WTC11 (cell line): ENCODE data around the gene DOCK8.

Source experiments
- ELF4 ChIP-seq: sonication (generic); formaldehyde crosslinking; IDR thresholded peaks from 2 replicates; pipeline ENCODE4 v1.8.1; 2022; ENCODE audit warnings: low read depth, mild to moderate bottlenecking, moderate library complexity, missing genetic modification reagents
- NR2C2 ChIP-seq: sonication (generic); formaldehyde crosslinking; IDR thresholded peaks from 2 replicates; pipeline ENCODE4 v1.8.0; 2022; ENCODE audit warnings: mild to moderate bottlenecking, missing genetic modification reagents
- RELA ChIP-seq: sonication (generic); formaldehyde crosslinking; IDR thresholded peaks from 2 replicates; pipeline ENCODE4 v1.8.1; 2022; ENCODE audit warnings: missing genetic modification reagents, mild to moderate bottlenecking, borderline replicate concordance
- TF ChIP-seq, protein P1 (sequence below): sonication (generic); formaldehyde crosslinking; IDR thresholded peaks from 2 replicates; pipeline ENCODE4 v1.8.0; 2022; ENCODE audit warnings: mild to moderate bottlenecking, missing genetic modification reagents

DNA sequence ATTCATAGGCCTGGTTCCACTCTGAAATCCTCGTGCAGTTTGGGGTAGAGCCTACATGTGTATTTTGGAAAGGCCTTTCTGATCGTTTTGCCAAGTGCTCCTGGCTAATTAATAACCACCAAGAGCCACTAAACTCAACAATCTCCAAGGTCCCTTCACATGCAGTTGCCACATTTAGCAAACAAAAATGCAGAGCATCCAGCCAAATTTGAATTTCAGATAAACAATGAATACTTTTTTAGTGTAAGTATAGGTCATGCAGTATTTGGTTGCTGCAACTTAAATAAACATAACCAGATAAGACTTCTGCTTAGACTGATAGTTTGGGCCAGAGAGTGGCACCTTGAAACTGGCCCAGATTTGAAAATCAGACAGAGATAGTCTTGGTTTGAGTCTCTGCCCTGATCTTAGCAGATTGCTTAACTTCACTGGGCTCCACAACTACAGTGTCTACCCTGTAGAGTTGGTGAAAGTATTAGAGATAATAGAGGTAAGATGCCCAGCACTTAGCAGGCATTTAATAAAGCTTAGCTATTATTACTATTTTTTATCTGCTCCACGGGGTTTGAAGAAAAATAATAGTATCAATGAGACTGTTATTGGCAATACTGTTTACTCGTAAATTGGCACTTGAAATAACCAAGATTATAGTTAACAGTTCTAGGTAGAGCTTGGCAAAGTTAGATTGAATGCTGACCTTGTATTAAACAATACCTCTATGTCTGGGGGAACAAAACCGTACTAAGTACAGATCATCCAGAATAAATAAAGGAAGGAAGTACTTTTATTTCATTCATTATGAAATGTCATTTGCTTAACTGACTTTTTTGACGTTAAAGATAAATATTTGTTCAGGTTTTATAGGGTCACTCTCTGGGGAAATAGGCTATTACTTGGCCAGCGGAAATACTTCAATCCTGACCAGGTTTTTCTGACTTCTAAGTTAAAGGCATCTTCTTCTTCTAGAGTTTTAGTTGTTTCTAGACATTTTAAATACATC lies 274.8 kb downstream of the DOCK8 start:
- TF ChIP-seq NR2C2 (CRISPR knock-in tag), result no peak
- TF ChIP-seq, protein P1, sequence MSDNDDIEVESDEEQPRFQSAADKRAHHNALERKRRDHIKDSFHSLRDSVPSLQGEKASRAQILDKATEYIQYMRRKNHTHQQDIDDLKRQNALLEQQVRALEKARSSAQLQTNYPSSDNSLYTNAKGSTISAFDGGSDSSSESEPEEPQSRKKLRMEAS (CRISPR knock-in tag), result no peak
- TF ChIP-seq ELF4 (CRISPR knock-in tag), result no peak
- no peak for TF ChIP-seq RELA (CRISPR knock-in tag)
